ENCODE measurements around the gene IFITM5.
"Not testable (repeated sequence)": the region's sequence is repeated elsewhere in the genome, so short reads cannot be mapped to it uniquely, and the experiment has no call there.

Gene IFITM5

DNA sequence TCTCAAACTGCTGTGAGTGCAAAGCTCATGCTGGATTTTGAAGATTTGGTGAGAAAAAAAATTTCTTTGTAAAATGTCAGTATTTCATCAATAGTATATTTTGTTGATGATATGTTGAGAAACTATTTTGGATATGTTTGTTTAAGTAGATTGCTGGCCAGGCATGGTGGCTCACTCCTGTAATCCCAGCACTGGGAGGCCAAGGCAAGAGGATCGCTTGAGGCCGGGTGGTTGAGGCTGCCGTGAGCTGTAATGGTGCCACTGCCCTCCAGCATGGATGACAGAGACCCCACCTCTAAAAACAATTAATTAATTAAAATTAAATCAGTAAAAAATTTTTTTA, 28.2 kb upstream of the IFITM5 start:
- DNase-seq = no peak

GRCh38 chr11:326842-327580, 27.7 kb upstream of the IFITM5 start:
- peak in 8 of 14 donors; percentile 44 to 73 (median 48) for DNase-seq

DNA sequence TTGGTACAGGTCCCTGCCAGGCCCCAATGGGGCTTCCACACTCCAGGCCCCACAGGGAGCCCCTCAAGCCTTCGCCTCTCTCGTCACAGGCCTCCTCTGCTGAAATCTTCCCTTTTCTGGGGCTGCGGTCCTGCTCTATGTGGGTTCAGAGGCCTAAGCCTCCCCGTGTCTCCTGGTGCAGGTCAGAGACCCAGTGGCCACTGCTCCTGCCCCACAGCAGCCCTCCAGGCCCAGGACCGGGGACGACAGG, 27.2 kb upstream of the IFITM5 start:
- no peak for DNase-seq

DNA sequence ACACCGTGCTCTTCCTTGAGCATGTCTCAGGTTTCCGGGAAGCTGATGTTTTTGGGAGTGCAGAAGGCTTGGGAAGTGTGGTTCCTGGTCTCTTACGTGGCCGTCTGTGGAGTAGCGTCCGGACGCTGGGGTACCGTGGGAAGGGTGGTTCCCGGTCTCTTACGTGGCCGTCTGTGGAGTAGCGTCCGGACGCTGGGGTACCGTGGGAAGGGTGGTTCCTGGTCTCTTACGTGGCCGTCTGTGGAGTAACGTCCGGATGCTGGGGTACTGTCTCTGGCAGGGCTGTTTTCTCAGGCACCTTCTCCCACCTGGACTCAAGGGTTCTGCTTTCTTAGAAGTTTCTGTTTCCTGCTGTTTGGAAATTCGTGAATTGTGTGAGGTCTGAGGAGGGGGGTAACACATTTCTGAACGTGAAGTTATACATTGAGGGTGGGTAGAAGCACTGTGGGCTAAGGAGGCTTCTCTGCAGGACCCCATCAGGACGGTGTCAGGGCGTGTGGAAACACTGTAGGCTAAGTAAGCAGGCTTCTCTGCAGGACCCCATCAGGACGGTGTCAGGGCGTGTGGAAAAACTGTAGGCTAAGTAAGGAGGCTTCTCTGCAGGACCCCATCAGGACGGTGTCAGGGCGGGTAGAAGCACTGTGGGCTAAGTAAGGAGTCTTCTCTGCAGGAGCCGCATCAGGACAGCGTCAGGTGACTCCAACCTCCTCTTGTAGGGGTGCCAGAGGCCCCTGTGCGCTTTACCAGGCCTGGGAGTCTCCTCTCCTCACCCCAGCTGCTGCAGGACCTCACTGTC, 26.7 kb upstream of the IFITM5 start:
- no peak for DNase-seq

GRCh38 chr11:324593-325517, 25.5 kb upstream of the IFITM5 start:
- DNase-seq = not testable (repeated sequence)

DNA sequence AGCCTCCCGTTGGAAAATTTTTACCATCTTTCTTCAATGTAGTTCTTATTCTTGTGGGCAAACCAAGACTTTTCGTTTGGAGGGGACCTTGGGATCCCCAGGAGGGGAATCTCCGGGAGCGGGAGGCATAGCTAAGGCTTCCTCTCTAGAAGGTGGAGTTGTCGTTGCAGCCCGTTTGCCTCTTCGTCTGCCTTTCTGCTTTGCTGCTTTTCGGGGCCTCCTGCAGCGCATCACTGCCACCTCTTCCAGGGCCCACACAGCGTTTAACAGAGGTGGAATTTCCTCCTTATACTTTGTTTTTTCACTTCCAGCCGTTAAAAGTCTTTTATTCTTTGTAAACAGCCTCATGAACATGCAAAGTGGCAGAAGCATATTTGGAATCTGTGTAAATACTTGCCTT, 24.8 kb upstream of the IFITM5 start:
- no peak for DNase-seq

- not testable (repeated sequence) for DNase-seq
Measured at GRCh38 chr11:319888-320273, 20.6 kb upstream of the IFITM5 start.

DNA sequence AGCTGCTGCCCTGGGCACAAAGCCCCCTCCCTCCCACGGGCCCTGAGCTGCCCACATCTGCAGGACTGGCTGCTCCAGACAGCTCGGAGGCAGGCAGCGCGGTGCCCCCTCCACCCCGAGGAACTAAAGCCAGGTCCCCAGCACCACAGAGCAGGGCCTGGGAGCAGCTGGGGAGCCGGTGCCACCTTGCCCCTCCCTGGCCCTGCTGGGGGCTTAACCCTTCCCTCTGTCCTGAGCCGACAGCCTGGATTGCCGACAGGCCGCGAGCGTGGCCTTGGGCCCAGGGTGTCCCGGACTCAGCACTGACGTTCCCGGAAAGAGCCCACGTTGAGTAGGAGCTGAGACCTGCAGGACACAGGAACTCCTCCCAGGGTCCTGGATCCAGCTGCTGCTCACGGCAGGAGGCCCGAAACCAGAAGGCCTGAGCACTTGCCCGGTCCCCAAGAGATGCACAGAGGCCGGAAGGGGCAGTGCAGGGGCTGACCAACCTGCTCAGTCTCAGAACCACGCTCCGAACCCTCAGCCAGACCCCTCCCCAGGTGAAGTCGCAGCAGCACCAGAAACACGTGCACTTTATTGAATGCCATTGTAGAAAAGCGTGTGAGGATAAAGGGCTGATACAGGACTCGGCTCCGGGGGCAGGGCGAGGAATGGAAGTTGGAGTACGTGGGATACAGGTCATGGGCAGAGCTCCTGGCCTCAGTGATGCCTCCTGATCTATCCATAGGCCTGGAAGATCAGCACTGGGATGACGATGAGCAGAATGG, 20.0 kb upstream of the IFITM5 start:
- DNase-seq = not testable (repeated sequence)

DNA sequence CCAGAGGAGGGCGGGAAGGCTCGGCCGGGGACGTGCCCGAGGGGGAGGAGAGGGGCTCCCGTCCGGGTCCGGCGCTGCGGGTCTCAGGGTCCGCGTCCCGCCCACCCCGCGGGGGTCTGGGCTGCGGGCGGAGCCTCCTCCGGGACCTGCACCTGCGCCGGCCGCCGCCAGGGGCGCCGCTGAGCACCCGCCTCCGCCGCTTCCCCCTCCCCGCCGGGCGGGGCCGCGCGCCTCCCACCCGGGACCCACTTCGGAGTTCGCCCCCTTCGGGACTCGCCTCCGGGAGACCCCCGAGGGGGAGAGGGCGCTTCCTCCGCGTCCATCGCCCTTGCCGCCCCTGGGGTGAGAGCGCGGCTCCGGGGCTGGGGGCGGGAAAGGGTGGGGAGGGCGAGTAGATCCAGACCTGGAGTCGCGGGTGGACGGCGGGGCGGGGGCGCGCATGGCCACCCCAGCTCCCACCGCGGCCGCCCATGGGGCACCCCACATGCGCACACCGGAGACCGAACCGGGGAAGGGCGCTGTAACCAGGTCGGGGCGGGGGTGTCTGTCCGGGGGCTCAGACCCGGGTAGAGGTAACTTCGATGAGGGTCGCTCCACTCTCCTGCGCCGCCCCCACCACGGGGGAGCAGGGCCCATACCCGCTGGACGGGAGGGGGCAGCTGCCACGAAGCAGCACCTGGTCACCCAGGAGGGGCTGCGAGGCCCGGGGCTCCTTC, 19.2 kb upstream of the IFITM5 start:
- DNase-seq = not testable (repeated sequence)

- DNase-seq = not testable (repeated sequence)
Measured at GRCh38 chr11:317668-318404, 18.5 kb upstream of the IFITM5 start.

GRCh38 chr11:316891-317301, 17.6 kb upstream of the IFITM5 start:
- no peak for DNase-seq

DNA sequence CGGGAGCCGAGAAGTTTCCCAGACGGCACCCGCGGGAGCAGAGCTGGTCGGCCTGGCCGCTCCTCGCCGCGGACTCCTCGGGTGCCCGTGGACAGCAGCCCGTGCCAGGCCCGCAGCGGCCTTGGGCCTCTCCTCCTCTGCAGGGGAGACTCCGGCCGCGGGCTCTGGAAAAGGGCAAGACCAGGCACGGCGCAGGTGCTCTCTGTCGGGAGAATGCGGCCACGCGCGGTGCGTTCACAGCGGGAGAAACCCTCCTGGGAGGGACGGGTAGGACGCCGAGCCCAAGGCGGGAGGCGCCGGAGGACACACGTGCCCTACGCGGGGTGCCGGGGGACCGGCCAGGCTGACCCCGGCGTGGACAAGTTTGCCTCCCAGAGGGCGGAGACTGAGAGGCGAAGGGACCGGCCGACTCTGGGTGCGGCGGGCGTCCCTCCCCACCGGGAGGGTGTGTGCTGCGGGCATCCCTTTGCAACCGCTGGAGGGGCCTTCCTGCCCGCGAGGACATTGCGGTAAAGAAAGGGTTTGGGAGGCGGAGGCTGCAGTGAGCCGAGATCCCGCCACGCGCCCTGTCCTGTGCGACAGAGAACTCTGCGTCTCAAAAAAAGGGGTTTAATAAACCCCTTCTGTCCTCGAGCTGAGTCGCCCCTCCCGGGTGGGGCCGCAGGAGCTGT, 16.8 kb upstream of the IFITM5 start:
- no peak for DNase-seq

DNA sequence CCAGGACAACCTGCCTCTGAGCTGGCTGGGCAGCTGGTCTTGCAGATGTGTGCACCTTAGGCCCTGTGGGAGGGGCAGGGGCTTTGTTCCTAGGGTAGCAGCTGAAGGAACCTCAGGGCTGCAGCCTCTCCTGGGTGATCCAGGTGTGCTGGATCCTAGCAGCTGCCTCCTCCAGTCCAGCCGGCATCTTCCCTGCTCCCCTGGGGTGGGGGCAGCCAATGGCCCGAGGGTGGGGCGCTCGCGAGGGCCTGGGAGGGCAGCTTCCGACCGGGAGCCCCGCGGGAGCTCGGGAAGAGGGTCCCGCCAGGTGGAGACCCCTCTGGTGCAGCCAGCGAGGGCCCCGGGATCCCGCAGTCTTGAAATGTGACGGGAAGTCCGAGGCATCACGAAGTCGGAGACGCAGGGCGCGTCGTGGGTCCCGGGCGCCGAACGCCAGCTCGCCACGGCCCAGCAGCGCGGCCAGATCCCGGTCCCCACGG, 16.2 kb upstream of the IFITM5 start:
- DNase-seq = no peak

GRCh38 chr11:315051-315481, 15.7 kb upstream of the IFITM5 start:
- DNase-seq = no peak

DNA sequence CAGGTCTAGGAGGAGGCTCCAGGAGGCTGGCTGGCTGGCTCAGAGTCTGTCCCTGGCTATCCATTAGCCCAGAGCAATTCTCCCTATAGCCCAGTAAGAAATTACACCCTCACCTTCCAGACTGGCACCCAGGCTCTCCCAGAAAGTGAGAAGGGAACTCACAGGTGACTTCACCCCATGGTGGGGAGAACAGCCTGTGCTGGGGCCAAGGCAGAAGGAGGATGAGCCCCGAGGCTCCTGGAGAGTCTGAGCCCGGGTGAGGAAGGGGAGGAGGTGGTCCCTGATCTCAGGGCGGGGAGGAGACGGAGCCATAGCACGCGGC, 15.2 kb upstream of the IFITM5 start:
- DNase-seq = not testable (repeated sequence)

- DNase-seq = no peak
Measured at GRCh38 chr11:313787-314553, 14.6 kb upstream of the IFITM5 start, which contains the start of gene IFITM1. IFITM1 (plus strand) TSS chr11:314040; CDS start chr11:314171, 131 bp downstream.

- no peak for DNase-seq
Measured at GRCh38 chr11:313304-313786, 14.0 kb upstream of the IFITM5 start.

- no peak for DNase-seq
Measured at GRCh38 chr11:312092-312816, 12.9 kb upstream of the IFITM5 start.

All from C1 segment of cervical spinal cord (tissue), 14 donors.